Liver (tissue), 3 donors: ENCODE measurements around the gene PARD3B.

Experiments used
- CTCF ChIP-seq: fragments of 150-350 bp; IDR thresholded peaks from 2 replicates; pipeline ENCODE4 v1.5.1; 2017; ENCODE audit warnings: improper control_type of control experiment, low read depth, low read length; ENCODE audit not compliant: missing input control
- EGR1 ChIP-seq, 2 donors: IDR thresholded peaks; 2 replicates each; pipeline ENCODE4 v1.6.1; 2016 to 2018; ENCODE audit warnings: antibody characterized with exemption in 2 of 2, low read depth in 2 of 2
- GABPA ChIP-seq, 2 donors: IDR thresholded peaks in 1 of 2; conservative IDR thresholded peaks in 1 of 2; 2 replicates each; pipeline ENCODE4 v1.6.1; 2016; ENCODE audit warnings: antibody characterized with exemption in 2 of 2, mild to moderate bottlenecking in 1 of 2, moderate library complexity in 1 of 2
- HNF4G ChIP-seq: IDR thresholded peaks from 2 replicates; pipeline ENCODE4 v1.6.1; 2016; ENCODE audit warnings: antibody characterized with exemption
- MAX ChIP-seq: IDR thresholded peaks from 2 replicates; pipeline ENCODE4 v1.6.1; 2016; ENCODE audit warnings: antibody characterized with exemption
- RAD21 ChIP-seq, 2 donors: IDR thresholded peaks; 2 replicates each; pipeline ENCODE4 v1.6.1; 2016; ENCODE audit warnings: antibody characterized with exemption in 2 of 2, mild to moderate bottlenecking in 2 of 2
- TF ChIP-seq, protein P1 (sequence below): IDR thresholded peaks from 2 replicates; pipeline ENCODE4 v1.6.1; 2016; ENCODE audit warnings: antibody characterized with exemption, mild to moderate bottlenecking
- TF ChIP-seq, protein P2 (sequence below): IDR thresholded peaks from 2 replicates; pipeline ENCODE4 v1.6.1; 2016; ENCODE audit warnings: antibody characterized with exemption
- donor health status: healthy.
- donor health status: healthy.

DNA sequence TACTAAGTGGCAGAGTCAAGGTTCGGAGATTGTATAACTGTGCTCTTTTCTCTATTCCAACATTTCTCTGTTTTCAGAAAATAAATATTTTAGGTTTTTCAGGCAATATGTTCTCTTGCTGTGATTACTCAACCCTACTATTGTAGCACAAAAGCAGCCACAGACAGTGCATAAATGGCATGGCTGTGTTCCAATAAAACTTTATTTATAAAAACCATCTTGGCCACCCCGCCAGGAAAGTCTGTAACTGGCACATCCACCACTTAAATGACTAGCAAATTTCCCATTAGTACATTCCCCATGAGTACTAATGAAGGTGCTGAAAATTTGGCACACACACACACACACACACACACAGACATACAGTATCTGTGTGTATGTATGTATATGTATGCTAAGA, 30.8 kb upstream of the PARD3B start:
- TF ChIP-seq CTCF: no peak
- TF ChIP-seq, protein P1, sequence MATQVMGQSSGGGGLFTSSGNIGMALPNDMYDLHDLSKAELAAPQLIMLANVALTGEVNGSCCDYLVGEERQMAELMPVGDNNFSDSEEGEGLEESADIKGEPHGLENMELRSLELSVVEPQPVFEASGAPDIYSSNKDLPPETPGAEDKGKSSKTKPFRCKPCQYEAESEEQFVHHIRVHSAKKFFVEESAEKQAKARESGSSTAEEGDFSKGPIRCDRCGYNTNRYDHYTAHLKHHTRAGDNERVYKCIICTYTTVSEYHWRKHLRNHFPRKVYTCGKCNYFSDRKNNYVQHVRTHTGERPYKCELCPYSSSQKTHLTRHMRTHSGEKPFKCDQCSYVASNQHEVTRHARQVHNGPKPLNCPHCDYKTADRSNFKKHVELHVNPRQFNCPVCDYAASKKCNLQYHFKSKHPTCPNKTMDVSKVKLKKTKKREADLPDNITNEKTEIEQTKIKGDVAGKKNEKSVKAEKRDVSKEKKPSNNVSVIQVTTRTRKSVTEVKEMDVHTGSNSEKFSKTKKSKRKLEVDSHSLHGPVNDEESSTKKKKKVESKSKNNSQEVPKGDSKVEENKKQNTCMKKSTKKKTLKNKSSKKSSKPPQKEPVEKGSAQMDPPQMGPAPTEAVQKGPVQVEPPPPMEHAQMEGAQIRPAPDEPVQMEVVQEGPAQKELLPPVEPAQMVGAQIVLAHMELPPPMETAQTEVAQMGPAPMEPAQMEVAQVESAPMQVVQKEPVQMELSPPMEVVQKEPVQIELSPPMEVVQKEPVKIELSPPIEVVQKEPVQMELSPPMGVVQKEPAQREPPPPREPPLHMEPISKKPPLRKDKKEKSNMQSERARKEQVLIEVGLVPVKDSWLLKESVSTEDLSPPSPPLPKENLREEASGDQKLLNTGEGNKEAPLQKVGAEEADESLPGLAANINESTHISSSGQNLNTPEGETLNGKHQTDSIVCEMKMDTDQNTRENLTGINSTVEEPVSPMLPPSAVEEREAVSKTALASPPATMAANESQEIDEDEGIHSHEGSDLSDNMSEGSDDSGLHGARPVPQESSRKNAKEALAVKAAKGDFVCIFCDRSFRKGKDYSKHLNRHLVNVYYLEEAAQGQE: no peak
- no peak for TF ChIP-seq MAX
- TF ChIP-seq RAD21 (IDR thresholded peaks at IDR 0.05): no peak
- no peak for TF ChIP-seq EGR1 (IDR thresholded peaks at IDR 0.05; ENCODE audit: low read depth in 2 of 2)
- no peak for TF ChIP-seq HNF4G
- TF ChIP-seq, protein P2, sequence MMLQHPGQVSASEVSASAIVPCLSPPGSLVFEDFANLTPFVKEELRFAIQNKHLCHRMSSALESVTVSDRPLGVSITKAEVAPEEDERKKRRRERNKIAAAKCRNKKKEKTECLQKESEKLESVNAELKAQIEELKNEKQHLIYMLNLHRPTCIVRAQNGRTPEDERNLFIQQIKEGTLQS: no peak
- TF ChIP-seq GABPA (IDR thresholded peaks at IDR 0.05 in 1 of 2, conservative IDR thresholded peaks at IDR 0.05 in 1 of 2): no peak
